Measurements from ENCODE around the gene EXOC4. TPM values are rescaled to one million over a fixed set of nuclear protein-coding genes. Genes with fewer than 3 reads are reported as not detected.

Gene EXOC4
- total and polyA plus RNA-seq, 2 of the 13 experiments (the other 11 are each of a cell fraction or from before 2014, with no cell fraction given): 22.5 to 39.0 TPM

DNA sequence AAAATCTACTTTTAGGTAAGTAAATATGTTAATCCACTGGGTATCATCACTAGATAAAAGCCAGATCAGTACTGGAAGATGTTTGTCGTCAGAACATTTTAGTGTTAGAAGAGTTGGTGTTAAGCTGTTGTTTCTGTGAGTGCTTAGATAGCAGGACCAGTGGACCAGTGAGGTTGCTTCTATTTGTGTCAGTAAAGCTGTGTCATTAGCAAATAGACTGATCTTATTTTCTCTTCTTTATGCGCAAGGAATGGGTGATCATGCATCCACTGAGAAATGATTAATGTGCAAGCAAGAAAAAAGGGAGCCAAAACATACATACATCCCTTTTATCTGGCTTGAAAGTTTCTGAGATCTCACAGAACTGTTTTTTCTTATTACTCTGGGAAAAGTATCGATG, 42.6 kb downstream of the EXOC4 start:
- H3K79me2 ChIP-seq (ENCODE audit: insufficient read depth, low read length): no peaks in the 10 kb centered on the region
- FAIRE-seq (no peak), ATAC-seq (no peak), DNase-seq (ENCODE audit: low spot score) (no peak)
- H3K27ac ChIP-seq (ENCODE audit: extremely low read length, insufficient read depth, low read length): no peak overlapping the region
- intact Hi-C loops (cut with micrococcal nuclease; ENCODE audit: unreplicated experiment): no loop called here
- ChIA-PET CTCF (ENCODE audit: low intra/inter-chr PET ratio, low total read pairs) (no interaction called here), POLR2A (no interaction called here)
- H3K4me3 ChIP-seq (replicated peaks in 1 of 3; ENCODE audit: insufficient read depth in 1 of 3, low read depth in 2 of 3, low read length in 3 of 3): no peak overlapping the region
- WGBS (ENCODE audit: low lambda C conversion rate): 89% methylated on average over 3 of the region's 3 CpGs
- BruUV-seq (replicated peaks): no TSS peak
- TF ChIP-seq ZNF33A (CRISPR knock-in tag; IDR thresholded peaks at IDR 0.05; ENCODE audit: borderline replicate concordance) (no peak), ZNF441 (CRISPR knock-in tag; IDR thresholded peaks at IDR 0.05; ENCODE audit: borderline replicate concordance) (no peak), TBL1XR1 (IDR thresholded peaks at IDR 0.05; ENCODE audit: borderline replicate concordance, low read length, partially characterized antibody) (no peak), KMT2B (CRISPR knock-in tag; IDR thresholded peaks at IDR 0.05) (no peak), ZNF605 (CRISPR knock-in tag; IDR thresholded peaks at IDR 0.05) (no peak), ZNF7 (CRISPR knock-in tag; IDR thresholded peaks at IDR 0.05) (no peak)
- TF ChIP-seq, protein P1, sequence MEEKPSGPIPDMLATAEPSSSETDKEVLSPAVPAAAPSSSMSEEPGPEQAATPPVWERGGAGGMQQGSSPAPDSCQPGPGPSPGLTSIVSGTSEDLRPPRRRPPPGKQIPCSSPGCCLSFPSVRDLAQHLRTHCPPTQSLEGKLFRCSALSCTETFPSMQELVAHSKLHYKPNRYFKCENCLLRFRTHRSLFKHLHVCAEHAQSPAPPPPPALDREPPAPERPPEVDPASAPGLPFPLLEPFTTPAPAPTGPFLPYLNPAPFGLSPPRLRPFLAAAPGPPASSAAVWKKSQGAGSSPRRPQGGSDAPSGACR (CRISPR knock-in tag; IDR thresholded peaks at IDR 0.05): no peak
- TF ChIP-seq, protein P2, sequence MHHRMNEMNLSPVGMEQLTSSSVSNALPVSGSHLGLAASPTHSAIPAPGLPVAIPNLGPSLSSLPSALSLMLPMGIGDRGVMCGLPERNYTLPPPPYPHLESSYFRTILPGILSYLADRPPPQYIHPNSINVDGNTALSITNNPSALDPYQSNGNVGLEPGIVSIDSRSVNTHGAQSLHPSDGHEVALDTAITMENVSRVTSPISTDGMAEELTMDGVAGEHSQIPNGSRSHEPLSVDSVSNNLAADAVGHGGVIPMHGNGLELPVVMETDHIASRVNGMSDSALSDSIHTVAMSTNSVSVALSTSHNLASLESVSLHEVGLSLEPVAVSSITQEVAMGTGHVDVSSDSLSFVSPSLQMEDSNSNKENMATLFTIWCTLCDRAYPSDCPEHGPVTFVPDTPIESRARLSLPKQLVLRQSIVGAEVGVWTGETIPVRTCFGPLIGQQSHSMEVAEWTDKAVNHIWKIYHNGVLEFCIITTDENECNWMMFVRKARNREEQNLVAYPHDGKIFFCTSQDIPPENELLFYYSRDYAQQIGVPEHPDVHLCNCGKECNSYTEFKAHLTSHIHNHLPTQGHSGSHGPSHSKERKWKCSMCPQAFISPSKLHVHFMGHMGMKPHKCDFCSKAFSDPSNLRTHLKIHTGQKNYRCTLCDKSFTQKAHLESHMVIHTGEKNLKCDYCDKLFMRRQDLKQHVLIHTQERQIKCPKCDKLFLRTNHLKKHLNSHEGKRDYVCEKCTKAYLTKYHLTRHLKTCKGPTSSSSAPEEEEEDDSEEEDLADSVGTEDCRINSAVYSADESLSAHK (CRISPR knock-in tag; IDR thresholded peaks at IDR 0.05; ENCODE audit: borderline replicate concordance): no peak
- TF ChIP-seq, protein P3, sequence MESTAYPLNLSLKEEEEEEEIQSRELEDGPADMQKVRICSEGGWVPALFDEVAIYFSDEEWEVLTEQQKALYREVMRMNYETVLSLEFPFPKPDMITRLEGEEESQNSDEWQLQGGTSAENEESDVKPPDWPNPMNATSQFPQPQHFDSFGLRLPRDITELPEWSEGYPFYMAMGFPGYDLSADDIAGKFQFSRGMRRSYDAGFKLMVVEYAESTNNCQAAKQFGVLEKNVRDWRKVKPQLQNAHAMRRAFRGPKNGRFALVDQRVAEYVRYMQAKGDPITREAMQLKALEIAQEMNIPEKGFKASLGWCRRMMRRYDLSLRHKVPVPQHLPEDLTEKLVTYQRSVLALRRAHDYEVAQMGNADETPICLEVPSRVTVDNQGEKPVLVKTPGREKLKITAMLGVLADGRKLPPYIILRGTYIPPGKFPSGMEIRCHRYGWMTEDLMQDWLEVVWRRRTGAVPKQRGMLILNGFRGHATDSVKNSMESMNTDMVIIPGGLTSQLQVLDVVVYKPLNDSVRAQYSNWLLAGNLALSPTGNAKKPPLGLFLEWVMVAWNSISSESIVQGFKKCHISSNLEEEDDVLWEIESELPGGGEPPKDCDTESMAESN (CRISPR knock-in tag; conservative IDR thresholded peaks at IDR 0.05): no peak
- TF ChIP-seq, protein P4, sequence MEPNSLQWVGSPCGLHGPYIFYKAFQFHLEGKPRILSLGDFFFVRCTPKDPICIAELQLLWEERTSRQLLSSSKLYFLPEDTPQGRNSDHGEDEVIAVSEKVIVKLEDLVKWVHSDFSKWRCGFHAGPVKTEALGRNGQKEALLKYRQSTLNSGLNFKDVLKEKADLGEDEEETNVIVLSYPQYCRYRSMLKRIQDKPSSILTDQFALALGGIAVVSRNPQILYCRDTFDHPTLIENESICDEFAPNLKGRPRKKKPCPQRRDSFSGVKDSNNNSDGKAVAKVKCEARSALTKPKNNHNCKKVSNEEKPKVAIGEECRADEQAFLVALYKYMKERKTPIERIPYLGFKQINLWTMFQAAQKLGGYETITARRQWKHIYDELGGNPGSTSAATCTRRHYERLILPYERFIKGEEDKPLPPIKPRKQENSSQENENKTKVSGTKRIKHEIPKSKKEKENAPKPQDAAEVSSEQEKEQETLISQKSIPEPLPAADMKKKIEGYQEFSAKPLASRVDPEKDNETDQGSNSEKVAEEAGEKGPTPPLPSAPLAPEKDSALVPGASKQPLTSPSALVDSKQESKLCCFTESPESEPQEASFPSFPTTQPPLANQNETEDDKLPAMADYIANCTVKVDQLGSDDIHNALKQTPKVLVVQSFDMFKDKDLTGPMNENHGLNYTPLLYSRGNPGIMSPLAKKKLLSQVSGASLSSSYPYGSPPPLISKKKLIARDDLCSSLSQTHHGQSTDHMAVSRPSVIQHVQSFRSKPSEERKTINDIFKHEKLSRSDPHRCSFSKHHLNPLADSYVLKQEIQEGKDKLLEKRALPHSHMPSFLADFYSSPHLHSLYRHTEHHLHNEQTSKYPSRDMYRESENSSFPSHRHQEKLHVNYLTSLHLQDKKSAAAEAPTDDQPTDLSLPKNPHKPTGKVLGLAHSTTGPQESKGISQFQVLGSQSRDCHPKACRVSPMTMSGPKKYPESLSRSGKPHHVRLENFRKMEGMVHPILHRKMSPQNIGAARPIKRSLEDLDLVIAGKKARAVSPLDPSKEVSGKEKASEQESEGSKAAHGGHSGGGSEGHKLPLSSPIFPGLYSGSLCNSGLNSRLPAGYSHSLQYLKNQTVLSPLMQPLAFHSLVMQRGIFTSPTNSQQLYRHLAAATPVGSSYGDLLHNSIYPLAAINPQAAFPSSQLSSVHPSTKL (CRISPR knock-in tag; IDR thresholded peaks at IDR 0.05): no peak
- in situ Hi-C loops (cut with HindIII; ENCODE audit: extremely low pct_ligation_motif_present, low pct_unique_long_range_greater_than_20kb): no loop called here
- no peaks in the 10 kb centered on the region for H3K27me3 ChIP-seq (ENCODE audit: control insufficient read depth in 1 of 2, insufficient read depth in 2 of 2, low read length in 2 of 2)
- no peak overlapping the region for H3K9ac ChIP-seq (ENCODE audit: insufficient read depth, low read depth, low read length)
- H3K9me3 ChIP-seq (ENCODE audit: low read length): no peaks in the 10 kb centered on the region
- no peaks in the 10 kb centered on the region for H3K4me1 ChIP-seq (ENCODE audit: insufficient read depth, low read length)
- H2AFZ ChIP-seq (ENCODE audit: low read length): no peak overlapping the region
- no peaks in the 10 kb centered on the region for H4K20me1 ChIP-seq (ENCODE audit: insufficient read depth, low read length)
- H3K4me2 ChIP-seq (ENCODE audit: low read depth, low read length): no peak overlapping the region
- 0 out of 5 replicates have a peak, but pooled peaks cover 0 to 3% of the 10 kb centered on the region in 2 experiments for H3K36me3 ChIP-seq (replicated peaks in 1 of 2; ENCODE audit: control insufficient read depth in 1 of 2, insufficient read depth in 2 of 2, low read length in 2 of 2)

All from HepG2 (cell line).